Astrocyte (in vitro differentiated cells and primary cell): ENCODE measurements around the gene WDR86. TPM values are rescaled to one million over a fixed set of nuclear protein-coding genes. Genes with fewer than 3 reads are reported as not detected.
A peak's percentile ranks its signal among the peaks of the same experiment; 100 is the strongest.

ENCODE experiments used
- DNase-seq: peaks from one replicate; pipeline ENCODE4 v3.0.0-alpha.2; 2010; ENCODE audit warnings: low read depth
- FAIRE-seq: peaks from 2 replicates; lab custom pipeline; 2011; peaks lifted over from hg19 to GRCh38; lab: Jason Lieb, UNC
- H2AFZ ChIP-seq: 2 replicates; pipeline ENCODE4 v1.6.0; 2012; ENCODE audit warnings: low read depth, low read length, inconsistent platforms
- H3K27ac ChIP-seq: 2 replicates; pipeline ENCODE4 v1.5.1; 2011; ENCODE audit warnings: low read depth, low read length, inconsistent platforms
- H3K27me3 ChIP-seq: 2 replicates; pipeline ENCODE4 v1.6.0; 2011; ENCODE audit warnings: low read length, inconsistent platforms; ENCODE audit not compliant: insufficient read depth
- H3K36me3 ChIP-seq: 2 replicates; pipeline ENCODE4 v1.5.1; 2011; ENCODE audit warnings: low read length, inconsistent platforms; ENCODE audit not compliant: insufficient read depth
- H3K4me1 ChIP-seq: 2 replicates; pipeline ENCODE4 v1.5.1; 2011; ENCODE audit warnings: low read length, inconsistent platforms; ENCODE audit not compliant: insufficient read depth
- H3K4me2 ChIP-seq: 2 replicates; pipeline ENCODE4 v1.6.0; 2012; ENCODE audit warnings: low read length, inconsistent platforms
- H3K4me3 ChIP-seq: 2 replicates; pipeline ENCODE4 v1.5.1; 2011; ENCODE audit warnings: low read depth, mild to moderate bottlenecking, low read length, inconsistent platforms; ENCODE audit not compliant: insufficient read depth
- H3K79me2 ChIP-seq: 2 replicates; pipeline ENCODE4 v1.6.0; 2012; ENCODE audit warnings: mild to moderate bottlenecking, low read length, inconsistent platforms; ENCODE audit not compliant: insufficient read depth
- H3K9ac ChIP-seq: 2 replicates; pipeline ENCODE4 v1.6.0; 2012; ENCODE audit warnings: mild to moderate bottlenecking, low read length, inconsistent platforms
- H3K9me3 ChIP-seq: 2 replicates; pipeline ENCODE4 v1.5.1; 2012; ENCODE audit warnings: low read depth, mild to moderate bottlenecking, low read length, inconsistent platforms; ENCODE audit not compliant: insufficient read depth
- H4K20me1 ChIP-seq: 2 replicates; pipeline ENCODE4 v1.6.0; 2012; ENCODE audit warnings: low read length, inconsistent platforms; ENCODE audit not compliant: insufficient read depth
- H3K27ac Mint-ChIP-seq: one replicate; pipeline ENCODE4 v1.8.0; 2021; ENCODE audit warnings: mild to moderate bottlenecking, mixed read lengths; ENCODE audit not compliant: unreplicated experiment
- H3K27me3 Mint-ChIP-seq: one replicate; pipeline ENCODE4 v1.8.0; 2021; ENCODE audit warnings: low read depth, mixed read lengths; ENCODE audit not compliant: unreplicated experiment
- H3K36me3 Mint-ChIP-seq: one replicate; pipeline ENCODE4 v1.8.0; 2021; ENCODE audit warnings: low read depth, mixed read lengths; ENCODE audit not compliant: unreplicated experiment
- H3K4me1 Mint-ChIP-seq: one replicate; pipeline ENCODE4 v1.8.0; 2021; ENCODE audit warnings: low read depth, mixed read lengths; ENCODE audit not compliant: unreplicated experiment
- H3K4me3 Mint-ChIP-seq: one replicate; pipeline ENCODE4 v1.8.0; 2021; ENCODE audit warnings: mild to moderate bottlenecking, moderate library complexity, mixed read lengths; ENCODE audit not compliant: unreplicated experiment
- H3K9me3 Mint-ChIP-seq: one replicate; pipeline ENCODE4 v1.8.0; 2021; ENCODE audit warnings: mild to moderate bottlenecking, mixed read lengths; ENCODE audit not compliant: unreplicated experiment
- EZH2 ChIP-seq: IDR thresholded peaks from 2 replicates; pipeline ENCODE4 v1.6.1; 2012; ENCODE audit warnings: mild to moderate bottlenecking, low read length, inconsistent platforms; ENCODE audit not compliant: insufficient read depth
- total RNA-seq: library from RNA; stranded (reverse); gene quantifications from 2 replicates; pipeline ENCODE4 v1.2.1, GENCODE V29; 2021
- TF ChIP-seq, protein P1 (sequence below): IDR thresholded peaks from 2 replicates; pipeline ENCODE4 v1.5.1; 2011; ENCODE audit warnings: low read depth, mild to moderate bottlenecking, inconsistent platforms, low read length, moderate library complexity; ENCODE audit not compliant: insufficient read depth

The WDR86 gene
- total RNA-seq, 1 donor from 2014 or later: 3.6 TPM

GRCh38 chr7:151408839-151409666 is 785 bp downstream of the WDR86 start:
- Mint-ChIP-seq H3K27ac (no peak overlapping the region), H3K4me1 (peaks cover 5% of the 10 kb centered on the region), H3K36me3 (peaks cover 6% of the 10 kb centered on the region), H3K4me3 (peak overlapping the region; percentile 76), H3K9me3 (no peaks in the 10 kb centered on the region), H3K27me3 (peaks cover 66% of the 10 kb centered on the region)
- TF ChIP-seq, protein P1, sequence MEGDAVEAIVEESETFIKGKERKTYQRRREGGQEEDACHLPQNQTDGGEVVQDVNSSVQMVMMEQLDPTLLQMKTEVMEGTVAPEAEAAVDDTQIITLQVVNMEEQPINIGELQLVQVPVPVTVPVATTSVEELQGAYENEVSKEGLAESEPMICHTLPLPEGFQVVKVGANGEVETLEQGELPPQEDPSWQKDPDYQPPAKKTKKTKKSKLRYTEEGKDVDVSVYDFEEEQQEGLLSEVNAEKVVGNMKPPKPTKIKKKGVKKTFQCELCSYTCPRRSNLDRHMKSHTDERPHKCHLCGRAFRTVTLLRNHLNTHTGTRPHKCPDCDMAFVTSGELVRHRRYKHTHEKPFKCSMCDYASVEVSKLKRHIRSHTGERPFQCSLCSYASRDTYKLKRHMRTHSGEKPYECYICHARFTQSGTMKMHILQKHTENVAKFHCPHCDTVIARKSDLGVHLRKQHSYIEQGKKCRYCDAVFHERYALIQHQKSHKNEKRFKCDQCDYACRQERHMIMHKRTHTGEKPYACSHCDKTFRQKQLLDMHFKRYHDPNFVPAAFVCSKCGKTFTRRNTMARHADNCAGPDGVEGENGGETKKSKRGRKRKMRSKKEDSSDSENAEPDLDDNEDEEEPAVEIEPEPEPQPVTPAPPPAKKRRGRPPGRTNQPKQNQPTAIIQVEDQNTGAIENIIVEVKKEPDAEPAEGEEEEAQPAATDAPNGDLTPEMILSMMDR: no peak
- peak; percentile 91 for TF ChIP-seq EZH2
- Histone ChIP-seq H4K20me1 (no peaks in the 10 kb centered on the region), H3K79me2 (no peaks in the 10 kb centered on the region), H3K27ac (no peak overlapping the region), H3K4me3 (peak overlapping the region; percentile 17), H3K9ac (no peak overlapping the region), H3K36me3 (no peaks in the 10 kb centered on the region), H3K4me2 (no peak overlapping the region), H3K4me1 (peaks cover 4% of the 10 kb centered on the region), H3K27me3 (peaks cover 50% of the 10 kb centered on the region), H3K9me3 (no peaks in the 10 kb centered on the region), H2AFZ (no peak overlapping the region)
- FAIRE-seq (no peak), DNase-seq (no peak)

GRCh38 chr7:151408498-151408838 is 1.4 kb downstream of the WDR86 start:
- no peaks in the 10 kb centered on the region for H4K20me1 ChIP-seq
- DNase-seq (no peak), FAIRE-seq (no peak)
- no peaks in the 10 kb centered on the region for H3K79me2 ChIP-seq
- H3K27ac ChIP-seq: no peak overlapping the region
- H3K27me3 ChIP-seq: peaks cover 50% of the 10 kb centered on the region
- H3K36me3 Mint-ChIP-seq: peaks cover 6% of the 10 kb centered on the region
- peaks cover 6% of the 10 kb centered on the region for H3K4me1 ChIP-seq
- H3K4me2 ChIP-seq: no peak overlapping the region
- no peak overlapping the region for H2AFZ ChIP-seq
- no peaks in the 10 kb centered on the region for H3K9me3 Mint-ChIP-seq
- H3K4me1 Mint-ChIP-seq: peaks cover 9% of the 10 kb centered on the region
- no peaks in the 10 kb centered on the region for H3K36me3 ChIP-seq
- H3K27me3 Mint-ChIP-seq: peaks cover 64% of the 10 kb centered on the region
- no peak overlapping the region for H3K27ac Mint-ChIP-seq
- TF ChIP-seq, protein P1: no peak
- no peak for TF ChIP-seq EZH2
- peak overlapping the region; percentile 76 for H3K4me3 Mint-ChIP-seq
- no peaks in the 10 kb centered on the region for H3K9me3 ChIP-seq
- H3K9ac ChIP-seq: no peak overlapping the region
- no peak overlapping the region for H3K4me3 ChIP-seq

- peaks cover 6% of the 10 kb centered on the region for H3K36me3 Mint-ChIP-seq
Measured at GRCh38 chr7:151406886-151407583, 2.8 kb downstream of the WDR86 start.

More at GRCh38 chr7:151406886-151407583, 2.8 kb downstream of the WDR86 start:
- Mint-ChIP-seq H3K4me1 (peaks cover 9% of the 10 kb centered on the region), H3K27me3 (peaks cover 55% of the 10 kb centered on the region), H3K27ac (no peak overlapping the region), H3K9me3 (no peaks in the 10 kb centered on the region), H3K4me3 (no peak overlapping the region)
- no peak overlapping the region for H3K27ac ChIP-seq
- TF ChIP-seq, protein P1: no peak
- no peaks in the 10 kb centered on the region for H3K79me2 ChIP-seq
- no peak overlapping the region for H3K4me3 ChIP-seq
- no peaks in the 10 kb centered on the region for H3K36me3 ChIP-seq
- H4K20me1 ChIP-seq: no peaks in the 10 kb centered on the region
- DNase-seq (no peak), FAIRE-seq (no peak)
- no peak overlapping the region for H3K4me2 ChIP-seq
- no peak overlapping the region for H3K9ac ChIP-seq
- peaks cover 6% of the 10 kb centered on the region for H3K4me1 ChIP-seq
- no peak overlapping the region for H2AFZ ChIP-seq
- H3K9me3 ChIP-seq: no peaks in the 10 kb centered on the region
- peaks cover 37% of the 10 kb centered on the region for H3K27me3 ChIP-seq
